Measurements from ENCODE around the gene XIAP.

- no peak for TF ChIP-seq CTCF (conservative IDR thresholded peaks at IDR 0.05; ENCODE audit: low read depth in 2 of 2)
- no peak for TF ChIP-seq EZH2phosphoT487 (IDR thresholded peaks at IDR 0.05; ENCODE audit: unreplicated experiment)
- TF ChIP-seq REST (IDR thresholded peaks at IDR 0.05; ENCODE audit: unreplicated experiment) = no peak
Observed at GRCh38 chrX:123859846-123860838, at the start of gene XIAP.
